NCI-H2171 treated with DMSO at 0.1 percent for 48 hours (cell line): ENCODE data around the gene LSP1.
"Not testable (repeated sequence)": the region's sequence is repeated elsewhere in the genome, so short reads cannot be mapped to it uniquely, and the experiment has no call there.

Source experiments
- DNase-seq: peaks from one replicate; lab custom pipeline; 2025; lab: John Stamatoyannopoulos, UW

LSP1 gene, protein sequence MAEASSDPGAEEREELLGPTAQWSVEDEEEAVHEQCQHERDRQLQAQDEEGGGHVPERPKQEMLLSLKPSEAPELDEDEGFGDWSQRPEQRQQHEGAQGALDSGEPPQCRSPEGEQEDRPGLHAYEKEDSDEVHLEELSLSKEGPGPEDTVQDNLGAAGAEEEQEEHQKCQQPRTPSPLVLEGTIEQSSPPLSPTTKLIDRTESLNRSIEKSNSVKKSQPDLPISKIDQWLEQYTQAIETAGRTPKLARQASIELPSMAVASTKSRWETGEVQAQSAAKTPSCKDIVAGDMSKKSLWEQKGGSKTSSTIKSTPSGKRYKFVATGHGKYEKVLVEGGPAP

DNA sequence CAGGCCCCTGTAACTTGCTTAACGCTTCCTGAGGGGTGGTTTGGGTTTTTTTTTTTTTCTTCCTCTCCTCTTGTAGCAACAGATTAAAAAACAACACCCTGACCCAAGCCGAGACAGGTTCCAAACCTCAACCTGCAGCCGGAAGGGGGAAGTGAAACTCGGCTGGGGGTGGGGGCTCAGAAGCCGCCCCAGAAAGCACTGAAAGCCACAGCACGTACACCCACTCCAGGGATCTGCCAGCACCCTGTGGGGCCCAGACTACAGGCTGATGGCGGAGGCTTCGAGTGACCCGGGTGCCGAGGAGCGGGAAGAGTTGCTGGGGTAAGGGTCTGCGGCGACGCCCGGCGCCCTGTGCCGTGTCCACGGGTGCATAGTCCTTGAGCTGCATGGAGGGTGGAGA is at the start of gene LSP1:
TSS of gene LSP1 (plus strand) at position 208 of the 400 bp plus-strand sequence. CDS start at position 269, 61 bp downstream.
- no peak for DNase-seq

DNA sequence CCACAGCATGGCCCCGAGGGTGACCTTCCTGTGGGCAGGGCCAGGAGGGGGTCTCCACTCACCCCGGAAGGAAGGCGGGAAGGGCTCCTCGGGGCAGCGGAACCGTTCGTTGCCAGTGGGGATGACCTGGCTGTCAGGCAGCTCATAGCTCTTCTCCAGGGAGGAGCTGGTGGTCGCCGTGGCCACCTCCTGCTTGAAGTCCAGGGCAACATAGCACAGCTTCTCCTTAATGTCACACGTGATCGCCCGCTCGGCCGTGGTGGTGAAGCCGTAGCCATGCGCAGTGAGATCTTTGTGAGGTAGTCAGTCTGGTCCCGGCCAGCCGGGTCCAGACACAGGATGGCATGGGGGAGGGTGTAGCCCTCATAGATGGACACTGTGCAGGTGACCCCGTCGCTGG is 49.6 kb upstream of the LSP1 start:
- no peak for DNase-seq

DNA sequence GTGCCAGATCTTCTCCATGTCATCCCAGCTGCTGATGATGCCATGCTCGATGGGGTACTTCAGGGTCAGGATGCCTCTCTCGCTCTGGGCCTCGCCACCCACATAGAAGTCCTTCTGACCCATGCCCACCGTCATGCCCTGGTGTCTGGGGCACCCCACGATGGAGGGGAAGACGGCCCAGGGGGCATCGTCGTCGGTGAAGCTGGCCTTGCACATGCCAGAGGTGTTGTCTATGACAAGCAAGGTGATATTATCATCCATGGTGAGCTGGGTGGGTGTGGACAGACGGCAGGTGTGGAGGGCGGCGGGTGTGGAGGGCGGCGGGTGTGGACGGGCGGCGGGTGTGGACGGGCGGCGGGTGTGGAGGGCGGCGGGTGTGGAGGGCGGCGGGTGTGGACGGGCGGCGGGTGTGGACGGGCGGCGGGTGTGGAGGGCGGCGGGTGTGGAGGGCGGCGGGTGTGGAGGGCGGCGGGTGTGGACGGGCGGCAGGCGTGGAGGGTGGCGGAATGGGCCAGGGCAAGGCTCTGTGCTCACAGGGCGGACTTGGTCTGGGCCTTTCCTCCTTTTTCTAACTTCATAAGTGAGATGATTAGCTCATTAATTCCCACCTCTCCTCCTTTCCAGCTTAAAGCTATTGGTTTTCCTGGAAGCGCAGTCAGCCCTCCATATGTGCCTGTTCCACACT is 48.9 kb upstream of the LSP1 start:
- DNase-seq = not testable (repeated sequence)

DNA sequence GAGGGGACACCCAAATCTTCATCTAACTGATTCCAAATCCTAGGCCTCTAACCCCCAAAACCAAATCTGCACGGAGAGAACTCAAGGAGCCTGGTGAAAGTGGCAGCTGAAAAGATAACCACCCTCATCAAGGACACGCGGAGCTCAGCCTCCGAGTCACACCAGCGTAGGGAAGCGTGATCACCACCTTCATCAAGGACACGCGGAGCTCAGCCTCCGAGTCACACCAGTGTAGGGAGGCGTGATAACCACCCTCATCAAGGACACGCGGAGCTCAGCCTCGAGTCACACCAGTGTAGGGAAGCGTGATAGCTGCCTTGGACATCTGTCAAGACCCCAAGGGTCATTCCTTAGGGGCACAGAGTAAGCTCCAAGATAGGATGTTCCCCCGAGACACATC is 47.4 kb upstream of the LSP1 start:
- DNase-seq = no peak

DNA sequence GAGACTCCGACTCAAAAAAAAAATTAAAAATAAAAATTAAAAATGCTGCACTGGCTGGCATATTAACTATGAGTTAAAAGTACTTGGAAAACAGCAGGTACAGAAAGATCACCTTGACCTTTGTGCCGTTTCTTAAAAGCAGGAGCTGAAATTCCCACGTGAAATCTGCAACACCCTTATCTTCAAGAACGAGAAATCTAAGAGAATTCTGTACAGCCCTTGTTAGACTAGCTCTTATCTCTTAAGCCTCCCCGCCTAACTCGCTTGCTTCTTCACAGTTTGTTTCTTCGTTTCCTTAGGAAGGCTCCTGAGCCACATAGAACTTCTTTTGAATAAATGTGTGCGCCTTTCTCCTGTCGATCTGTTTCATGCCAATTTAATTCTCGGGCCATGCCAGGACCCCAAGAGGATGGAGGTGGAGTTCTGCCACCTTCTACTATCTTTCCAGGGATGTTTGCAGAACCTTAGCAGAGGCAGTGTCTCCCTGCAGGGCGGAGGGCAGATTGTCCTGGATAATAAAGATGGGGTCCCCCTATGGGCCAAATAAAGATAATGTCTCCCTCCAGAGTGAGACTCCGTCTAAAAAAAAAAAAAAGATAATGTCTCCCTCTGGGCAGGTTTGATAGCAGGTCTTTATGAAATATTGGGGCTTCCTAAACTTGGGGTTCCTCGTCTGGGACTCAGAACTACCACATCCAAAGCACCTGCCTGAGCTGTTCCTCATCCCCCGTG is 45.5 kb upstream of the LSP1 start:
- no peak for DNase-seq

DNA sequence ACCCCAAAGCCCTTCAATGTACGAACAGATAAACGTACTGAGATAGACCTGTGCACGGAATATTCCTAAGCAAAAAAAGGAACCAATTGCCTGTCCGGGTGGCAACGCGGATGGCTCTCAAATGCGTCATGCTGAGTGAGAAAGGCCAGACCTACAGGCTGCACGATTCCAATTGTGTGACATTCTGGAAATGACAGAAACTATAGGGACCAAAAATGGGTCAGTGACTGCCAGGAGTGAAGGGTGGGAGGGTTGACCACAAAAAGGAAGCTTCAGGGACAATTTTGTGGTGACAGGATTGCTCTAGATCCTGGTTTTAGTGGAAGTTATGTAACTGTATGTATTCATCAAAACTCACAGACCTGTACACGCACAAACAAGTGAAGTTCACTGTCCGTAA is 42.1 kb upstream of the LSP1 start:
- DNase-seq = no peak

DNA sequence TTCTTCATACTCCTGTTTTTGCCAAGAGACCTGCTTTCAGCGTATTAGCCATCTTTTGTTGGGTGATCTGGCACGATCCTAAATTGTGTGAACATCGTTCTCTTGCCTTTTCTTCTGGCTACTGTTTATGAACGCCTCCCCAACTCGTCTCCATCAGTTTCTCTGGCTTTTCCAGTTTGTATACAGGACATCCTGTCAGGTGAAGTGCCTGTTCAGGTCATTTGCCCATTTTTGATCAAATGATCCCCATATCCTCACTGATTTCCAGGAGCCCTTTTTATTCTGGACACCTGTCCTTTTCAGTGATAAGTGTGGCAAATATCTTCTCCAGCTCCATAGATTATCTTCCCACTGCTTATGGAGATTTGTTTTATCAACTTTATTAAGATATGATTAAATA is 40.6 kb upstream of the LSP1 start:
- DNase-seq = no peak

DNA sequence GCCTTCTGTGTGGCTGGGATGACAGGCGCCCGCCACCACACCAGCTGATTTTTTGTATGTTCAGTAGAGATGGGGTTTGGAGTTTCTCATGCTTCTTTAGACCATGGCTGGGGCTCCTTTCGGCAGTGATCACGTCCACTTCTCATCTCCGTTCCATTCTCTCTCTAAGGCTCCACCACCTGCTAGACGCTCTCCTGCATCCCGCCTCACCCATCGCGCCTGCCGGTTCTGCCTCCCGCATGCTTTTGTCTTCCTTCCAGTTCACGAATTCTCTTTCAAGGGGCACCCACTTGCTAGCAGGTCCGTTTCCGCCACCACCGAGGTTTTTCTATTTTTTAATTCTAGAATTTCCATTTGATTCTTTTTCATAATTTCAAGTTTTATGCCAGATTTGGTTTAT is 40.1 kb upstream of the LSP1 start:
- no peak for DNase-seq

DNA sequence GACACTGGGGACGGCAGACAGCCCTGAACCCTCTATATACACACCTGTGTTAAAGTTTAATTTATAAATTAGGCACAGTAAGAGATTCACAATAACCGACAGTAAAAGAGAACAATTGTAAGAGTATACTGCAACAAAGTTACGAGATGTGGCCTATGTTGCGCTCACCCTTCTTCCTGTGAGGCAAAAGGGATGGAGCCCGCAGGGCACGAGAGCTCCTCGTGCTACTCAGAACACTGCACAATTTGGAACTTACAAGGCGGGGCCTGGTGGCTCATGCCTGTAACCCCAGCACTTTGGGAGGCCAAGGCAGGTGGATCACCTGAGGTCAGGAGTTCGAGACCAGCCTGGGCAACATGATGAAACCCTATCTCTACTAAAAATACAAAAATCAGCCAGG is 39.5 kb upstream of the LSP1 start:
- DNase-seq = not testable (repeated sequence)

DNA sequence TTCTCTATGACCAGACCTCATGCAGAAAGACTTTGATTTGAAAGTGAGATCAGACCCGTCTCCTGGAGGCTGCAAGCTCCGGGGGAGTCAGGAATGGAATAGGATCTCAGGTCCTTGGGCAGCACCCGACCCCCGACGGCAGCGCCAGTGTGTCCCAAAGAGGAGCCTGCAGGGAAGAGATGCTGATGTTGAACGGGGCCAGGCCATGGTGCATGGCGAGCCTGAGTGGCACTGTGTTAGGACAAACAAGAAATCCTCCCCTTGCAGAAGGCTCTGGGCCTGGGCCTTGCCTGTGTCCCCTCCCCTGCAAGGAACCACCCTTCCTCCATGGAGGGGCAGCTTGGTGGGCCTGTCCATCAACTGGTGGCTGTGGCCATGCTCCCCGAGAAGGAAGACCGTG is 38.2 kb upstream of the LSP1 start:
- DNase-seq = no peak

DNA sequence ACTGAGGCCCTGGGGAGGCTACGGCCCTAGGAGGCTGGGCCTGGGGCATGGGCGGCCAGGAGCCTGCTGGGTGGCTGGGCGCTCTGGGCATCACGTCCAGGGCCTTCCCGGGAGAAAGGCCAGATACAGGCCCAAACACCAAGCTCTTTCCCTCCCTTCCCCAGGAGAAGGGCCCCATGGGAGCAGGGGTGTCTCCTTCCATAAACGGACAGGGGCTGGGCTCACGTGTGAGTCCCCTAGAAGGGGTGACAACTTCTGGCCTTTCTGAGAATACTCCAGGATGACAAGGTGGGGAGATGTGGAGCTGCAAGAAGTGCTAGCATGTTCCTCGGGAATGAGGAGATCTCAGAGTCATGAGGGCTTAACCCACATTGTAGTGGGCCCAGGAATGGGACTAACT is 37.6 kb upstream of the LSP1 start:
- DNase-seq = no peak

DNA sequence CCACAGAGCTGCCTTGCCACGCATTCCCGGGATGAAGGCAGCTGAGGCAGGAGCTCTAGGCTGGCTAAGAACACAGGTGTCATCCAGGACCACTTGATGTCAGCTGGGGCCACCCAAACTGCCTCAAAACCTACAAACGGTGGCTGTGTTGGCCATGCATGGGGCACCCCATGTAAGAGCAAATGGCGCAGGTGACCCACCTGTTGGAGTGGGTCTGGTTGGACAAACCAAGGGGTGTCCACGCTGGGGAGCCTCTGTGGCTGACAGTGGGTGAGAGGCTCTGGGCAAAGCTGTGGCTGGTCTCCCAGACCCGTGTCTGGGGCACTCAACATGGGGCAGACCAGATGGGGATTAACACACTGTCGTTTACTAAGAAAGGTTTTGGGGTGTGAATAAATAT is 37.1 kb upstream of the LSP1 start:
- no peak for DNase-seq

DNA sequence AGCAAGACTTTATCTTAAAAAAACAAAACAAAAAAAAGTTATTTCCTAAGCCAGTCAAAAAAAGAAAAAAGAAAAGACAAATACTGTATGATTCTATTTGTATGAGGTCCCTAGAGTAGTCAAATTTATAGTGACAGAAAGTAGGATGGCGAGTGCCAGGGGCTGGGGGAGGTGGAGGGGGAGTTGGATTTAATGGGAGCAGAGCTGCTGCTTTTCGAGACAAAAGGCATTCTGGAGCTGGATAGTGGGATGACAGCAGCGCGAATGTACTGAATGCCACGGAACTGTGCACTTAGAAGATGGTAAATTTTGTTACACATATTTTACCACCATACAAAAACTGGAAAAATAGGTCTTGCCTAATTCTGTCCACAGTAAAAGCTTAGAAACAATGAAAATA is 35.9 kb upstream of the LSP1 start:
- DNase-seq = no peak

DNA sequence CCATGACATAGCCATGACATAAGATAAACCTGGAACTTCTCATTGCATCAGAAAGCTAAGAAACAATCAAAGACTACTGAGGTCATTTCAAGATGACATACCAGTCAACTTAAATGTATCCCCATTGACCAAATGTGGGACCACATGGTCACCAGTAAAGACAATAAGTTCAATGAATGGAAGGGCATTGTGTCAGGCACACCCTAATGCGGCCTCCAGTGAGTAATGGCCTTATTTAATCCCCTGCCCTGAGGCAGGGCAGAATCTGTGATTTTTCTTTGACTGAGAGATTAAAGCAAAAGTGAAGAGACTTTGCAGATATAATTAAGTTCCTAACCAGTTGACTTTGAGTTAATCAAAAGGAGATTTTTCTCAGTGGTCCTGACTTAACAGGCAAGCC is 35.4 kb upstream of the LSP1 start:
- no peak for DNase-seq

DNA sequence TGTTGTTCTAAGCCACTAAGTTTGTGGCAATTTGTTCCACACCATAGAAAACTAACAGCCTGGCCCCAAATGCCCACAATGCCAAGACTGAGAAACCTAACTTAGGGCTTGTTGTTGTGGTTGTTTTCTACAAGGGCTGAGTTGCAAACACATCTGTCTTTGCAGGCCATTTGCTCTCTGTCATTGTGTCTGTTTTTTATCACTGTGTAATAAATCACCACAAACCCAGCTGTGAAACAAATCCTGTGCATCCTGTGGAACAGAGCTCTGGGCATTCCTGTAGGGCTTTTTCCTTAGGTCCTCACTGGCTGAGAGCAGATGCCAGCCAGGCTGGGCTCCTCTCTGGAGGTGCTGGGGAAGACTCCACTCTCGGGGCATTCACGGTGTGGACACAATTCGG is 33.8 kb upstream of the LSP1 start:
- DNase-seq = no peak

DNA sequence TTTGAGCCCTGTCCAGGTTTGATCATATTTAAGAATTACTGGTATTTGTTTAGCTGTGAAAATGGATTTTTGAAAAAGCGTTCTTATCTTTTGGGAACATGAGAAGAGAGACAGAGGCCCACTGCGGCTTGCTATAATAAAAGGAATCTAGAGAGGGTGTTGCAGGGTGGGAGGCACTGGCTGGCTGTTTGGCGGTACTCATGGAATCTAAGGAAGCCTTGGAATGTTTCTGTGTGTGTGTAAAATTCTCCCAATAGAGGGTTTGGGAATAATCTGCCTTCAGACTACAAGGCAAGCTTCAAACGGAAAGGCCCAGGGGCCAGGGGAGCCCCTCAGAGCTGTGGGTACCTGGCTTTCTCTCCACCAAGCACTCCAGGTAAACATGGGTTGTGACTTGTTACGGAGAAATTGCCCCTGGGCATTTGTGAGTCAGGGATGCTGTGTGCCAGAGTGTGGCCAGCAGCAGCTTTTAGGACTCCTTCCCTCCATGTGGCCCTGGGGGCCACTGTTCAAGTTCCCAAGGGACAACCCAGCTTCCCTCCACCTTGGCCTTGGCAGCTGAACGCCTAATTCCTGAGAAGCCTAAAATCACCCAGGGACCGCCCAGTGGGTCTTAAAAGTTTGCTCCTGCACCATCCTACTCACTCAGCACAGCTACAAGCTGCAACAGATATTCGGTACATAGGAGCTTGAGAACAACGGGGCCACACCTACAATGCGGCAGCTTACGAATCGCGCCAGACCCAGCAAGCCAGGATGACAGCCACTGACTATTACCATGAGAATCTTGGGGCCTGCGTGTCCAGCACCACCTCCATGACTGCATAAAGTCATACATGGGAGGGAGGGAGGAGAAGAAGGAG is 32.2 kb upstream of the LSP1 start:
- no peak for DNase-seq

DNA sequence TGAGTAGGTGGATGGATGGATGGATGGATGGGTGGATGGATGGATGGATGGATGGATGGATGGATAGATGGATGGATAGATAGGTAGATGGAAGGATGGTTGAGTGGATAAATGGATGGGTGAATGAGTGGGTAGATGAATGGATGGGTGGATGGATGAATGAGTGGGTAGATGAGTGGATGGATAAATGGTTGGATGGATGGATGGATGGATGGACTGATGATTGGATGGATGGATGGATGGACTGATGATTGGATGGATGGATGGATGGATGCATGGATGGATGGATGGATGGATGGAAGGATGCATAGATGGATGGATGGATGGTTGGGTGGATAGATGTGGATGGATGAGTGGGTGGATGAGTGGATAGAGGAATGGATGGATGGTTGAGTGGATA is 31.3 kb upstream of the LSP1 start:
- DNase-seq = no peak

DNA sequence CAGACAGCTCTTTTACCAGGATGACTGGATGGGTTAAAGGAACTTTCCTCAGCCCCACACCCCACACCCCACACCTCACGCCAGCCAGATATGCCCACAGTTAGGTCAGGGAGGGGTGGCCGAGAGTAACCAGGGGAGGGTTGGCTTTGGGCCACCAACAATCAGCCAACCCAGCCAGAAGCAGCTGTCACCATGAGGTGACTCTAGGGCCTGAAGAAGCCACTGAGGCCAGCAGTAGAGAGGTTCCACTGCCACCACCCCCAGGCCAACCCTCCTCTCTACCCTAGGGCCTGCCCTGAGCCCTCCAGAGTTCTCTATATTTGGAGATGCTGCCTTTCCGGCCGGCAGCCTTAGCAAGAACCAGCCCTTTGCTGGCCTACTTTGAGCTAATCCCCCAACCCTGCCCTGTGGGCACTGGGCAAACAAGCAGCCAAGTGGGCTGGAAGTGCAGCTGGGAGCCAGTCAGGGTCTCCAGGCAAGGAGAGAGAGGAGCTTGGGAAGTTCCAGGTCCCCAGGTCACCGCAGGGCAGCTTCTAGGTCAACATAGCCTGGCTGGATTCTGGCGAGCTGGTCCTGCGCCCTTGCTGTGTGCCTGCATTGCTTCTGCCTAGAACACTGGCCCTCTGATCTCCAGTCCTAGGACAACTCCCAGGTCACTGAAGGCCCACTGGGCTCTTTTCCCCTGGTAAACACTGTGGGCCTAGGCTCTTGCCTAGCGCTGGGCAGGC is 30.1 kb upstream of the LSP1 start:
- DNase-seq = no peak

DNA sequence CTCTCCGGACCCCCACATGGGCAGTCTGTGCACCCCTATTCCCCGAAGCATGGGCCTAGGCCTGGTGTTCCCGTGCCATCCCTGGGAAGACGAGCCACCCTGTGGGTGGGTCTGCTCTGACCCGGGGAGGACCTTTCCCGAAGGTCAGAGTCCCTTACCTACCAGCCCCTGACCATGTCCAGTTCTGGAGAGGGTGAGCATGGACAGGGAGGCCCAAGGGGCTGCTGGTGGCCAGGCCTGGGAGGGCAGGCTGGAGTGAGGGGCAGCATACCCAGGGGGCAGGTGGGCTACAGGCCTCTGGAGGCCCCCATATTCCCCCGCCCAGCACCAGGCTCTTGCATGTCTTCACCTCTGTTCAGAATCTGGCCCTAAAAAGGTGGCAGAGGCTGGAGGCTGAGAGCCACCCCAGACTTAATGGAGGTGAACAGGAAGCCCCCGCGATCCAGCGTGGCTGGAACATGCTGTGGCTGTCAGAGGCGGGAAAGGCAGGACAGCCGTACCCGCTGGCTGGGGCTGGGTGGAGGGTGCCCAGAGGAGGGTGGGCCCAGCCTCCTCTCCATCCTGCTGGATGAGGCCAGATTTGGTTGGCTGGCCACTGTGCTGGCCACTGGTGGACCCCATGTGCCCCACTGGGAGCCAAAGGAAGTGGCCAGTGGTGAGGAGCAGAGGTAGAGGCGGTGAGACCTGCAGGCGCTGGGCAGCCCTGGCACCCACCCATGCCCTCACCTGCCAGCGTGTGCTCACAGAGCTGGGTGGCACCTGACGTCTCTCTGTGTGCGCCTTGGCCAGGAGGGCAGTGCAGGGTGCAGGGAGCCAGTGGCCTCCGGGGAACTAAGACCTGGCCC is 29.3 kb upstream of the LSP1 start:
- DNase-seq = no peak

DNA sequence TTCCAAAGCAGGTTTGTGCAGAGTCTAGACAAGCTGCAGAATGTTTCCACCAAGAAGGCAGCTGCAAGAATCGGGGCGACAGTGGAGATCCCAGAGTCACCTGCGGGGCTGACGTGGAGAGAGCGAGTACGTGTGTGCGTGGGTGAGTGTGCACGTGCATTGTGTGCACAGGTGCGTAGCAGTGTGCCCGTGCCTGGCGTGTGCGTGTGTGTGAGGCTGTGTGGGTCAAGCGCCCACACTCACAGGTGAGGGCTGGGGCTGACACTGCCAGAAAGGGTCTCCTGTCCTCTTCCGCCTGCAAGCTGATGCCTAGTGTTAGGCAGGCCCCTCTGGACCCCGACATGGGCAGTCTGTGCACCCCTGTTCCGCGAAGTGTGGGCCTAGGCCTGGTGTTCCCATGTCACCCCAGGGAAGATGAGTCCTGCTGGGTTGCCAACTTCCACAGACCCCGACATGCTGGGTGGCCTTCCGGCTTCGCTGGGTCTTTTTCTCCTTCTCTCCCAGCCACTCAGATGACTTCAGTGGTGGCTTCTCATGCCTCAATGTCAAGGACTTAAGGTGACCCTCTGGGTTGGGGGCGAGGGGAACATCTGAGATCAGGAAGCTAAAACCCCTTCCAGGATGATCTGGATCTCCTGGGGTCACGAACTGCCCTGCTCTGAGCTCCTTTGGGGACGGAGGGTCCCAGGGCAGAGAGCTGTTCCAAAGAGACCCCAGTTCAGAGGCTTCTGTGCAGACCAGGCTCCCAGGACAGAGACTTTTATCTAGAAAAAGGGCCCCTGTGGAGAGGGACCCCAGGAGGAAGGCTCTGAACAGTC is 28.5 kb upstream of the LSP1 start:
- DNase-seq = no peak
